Activated CD4-positive, alpha-beta T cell treated with anti-CD3 and anti-CD28 coated beads, Interleukin-2, Interleukin-4, amounts not matched to agents 100 ng/mL and 50 ng/mL, durations not matched to agents 16 hours and 8 hours (primary cell): ENCODE measurements around the gene TMEM87A.
"Not testable (repeated sequence)": the region's sequence is repeated elsewhere in the genome, so short reads cannot be mapped to it uniquely, and the experiment has no call there.

Experiments used
- DNase-seq: peaks from one replicate; pipeline ENCODE4 v3.0.0-alpha.2; 2020; ENCODE audit warnings: low spot score

TMEM87A gene

GRCh38 chr15:42272939-42273899 lies at the start of gene TMEM87A, which contains the start of gene GANC:
TSS of gene TMEM87A (minus strand) at chr15:42273433. CDS start at chr15:42273398, 35 bp downstream.
TSS of gene GANC (plus strand) at chr15:42273201. CDS start at chr15:42274482, 1,281 bp downstream.
- DNase-seq, result peak; percentile 98

- no peak for DNase-seq
These were observed 46.0 kb upstream of the TMEM87A start for GRCh38 chr15:42319206-42319605.

GRCh38 chr15:42316282-42316805 lies 43.1 kb upstream of the TMEM87A start:
- not testable (repeated sequence) for DNase-seq

DNA sequence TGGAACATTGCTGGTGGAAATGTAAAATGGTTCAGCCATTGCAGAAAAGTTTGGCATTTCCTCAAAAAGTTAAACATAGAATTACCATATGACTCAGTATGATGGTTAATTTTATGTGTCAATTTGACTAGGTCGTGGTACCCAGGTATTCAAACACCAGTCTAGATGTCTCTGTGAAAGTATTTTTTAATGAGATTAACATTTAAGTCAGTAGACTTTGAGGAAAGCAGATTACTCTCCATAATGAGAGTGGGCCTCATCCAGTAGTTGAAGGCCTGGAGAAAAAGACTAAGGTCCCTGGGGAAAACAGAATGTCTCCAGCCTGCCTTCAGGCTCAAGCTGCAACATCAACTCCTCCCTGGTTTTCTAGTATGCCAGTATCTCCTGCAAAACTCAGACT lies 42.3 kb upstream of the TMEM87A start:
- no peak for DNase-seq

GRCh38 chr15:42314818-42315217 lies 41.6 kb upstream of the TMEM87A start:
- DNase-seq, result no peak

- DNase-seq, result no peak
These were observed 40.2 kb upstream of the TMEM87A start for GRCh38 chr15:42313463-42313862.

- no peak for DNase-seq
These were observed 33.4 kb upstream of the TMEM87A start for GRCh38 chr15:42306681-42307080.

GRCh38 chr15:42301004-42301403 lies 27.8 kb upstream of the TMEM87A start:
- DNase-seq, result not testable (repeated sequence)

GRCh38 chr15:42289166-42289565 lies 15.9 kb upstream of the TMEM87A start:
- no peak for DNase-seq

GRCh38 chr15:42287931-42288330 lies 14.7 kb upstream of the TMEM87A start:
- no peak for DNase-seq

DNA sequence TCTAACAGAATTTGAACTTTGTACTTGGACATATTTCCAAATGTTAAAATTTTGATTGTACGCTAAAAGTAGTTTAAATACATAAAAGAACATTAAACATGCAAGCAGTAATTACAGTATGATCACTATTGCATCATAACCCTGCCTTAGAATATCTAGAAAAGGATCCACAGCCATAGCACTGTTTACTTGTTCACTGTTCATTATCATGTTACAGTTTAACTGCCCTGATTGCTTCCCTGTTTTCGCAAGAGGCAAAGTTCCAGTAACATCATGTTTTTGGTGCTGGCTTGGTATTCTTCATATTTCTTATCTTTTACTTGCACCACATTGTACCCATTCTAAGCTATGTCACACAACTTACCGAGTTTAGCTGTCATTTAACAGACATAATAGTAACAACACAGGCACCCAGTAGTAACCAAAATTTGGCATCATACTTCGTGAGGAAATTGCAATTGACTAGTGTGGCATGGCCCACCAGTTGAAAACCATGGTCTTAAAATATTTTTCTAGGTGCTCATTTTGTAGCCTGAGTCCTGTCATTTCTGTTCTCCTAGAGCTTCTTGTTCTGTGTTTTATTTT lies 13.3 kb upstream of the TMEM87A start:
- DNase-seq, result no peak

- DNase-seq, result no peak
These were observed 11.8 kb upstream of the TMEM87A start for GRCh38 chr15:42285034-42285433.

GRCh38 chr15:42284551-42284950 lies 11.3 kb upstream of the TMEM87A start:
- no peak for DNase-seq

DNA sequence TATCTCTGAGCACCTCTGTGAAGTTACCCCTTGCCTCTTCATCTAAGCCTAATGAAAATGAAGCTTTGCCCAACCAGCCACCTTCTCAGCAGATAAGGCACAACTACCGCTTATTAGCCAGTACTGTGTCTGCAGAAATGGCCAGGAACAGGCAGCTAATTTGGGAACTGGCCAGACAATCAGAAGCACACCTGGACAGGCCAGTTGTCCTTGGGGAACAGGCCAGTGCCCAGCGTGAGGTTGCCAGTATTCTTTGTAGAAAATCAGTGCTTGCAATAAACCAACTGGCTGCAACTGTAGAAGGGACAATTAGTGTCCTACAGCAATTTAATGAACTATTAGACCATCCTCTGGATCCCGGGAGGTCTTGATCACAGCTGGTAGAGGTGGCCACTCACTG lies 10.4 kb upstream of the TMEM87A start:
- no peak for DNase-seq

- DNase-seq, result no peak
These were observed 9.7 kb upstream of the TMEM87A start for GRCh38 chr15:42282926-42283325.

GRCh38 chr15:42282344-42282743 lies 9.1 kb upstream of the TMEM87A start:
- no peak for DNase-seq

DNA sequence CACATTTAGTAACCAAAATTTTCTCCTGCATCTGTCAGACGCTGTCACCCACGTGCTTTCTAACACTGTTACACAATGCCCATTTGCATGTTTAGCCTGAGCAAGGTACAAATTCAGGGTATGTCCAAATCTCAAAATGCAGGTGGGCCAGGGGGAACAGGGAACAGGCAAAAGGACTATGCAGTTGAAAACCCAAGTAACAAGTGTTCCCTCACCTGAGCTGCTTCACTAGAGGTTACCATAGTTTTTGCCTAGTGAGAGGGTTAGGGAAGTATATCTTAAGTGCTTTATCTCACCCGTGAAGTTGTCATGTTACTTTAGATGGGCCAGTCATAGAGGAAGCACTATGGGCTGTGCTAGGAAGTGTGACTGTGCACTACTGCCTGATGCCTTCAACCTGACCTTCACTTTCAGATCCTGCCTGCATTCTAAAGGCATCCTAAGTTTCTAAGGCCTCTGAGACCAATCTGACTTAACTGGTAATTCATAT lies 6.0 kb upstream of the TMEM87A start:
- peak; percentile 22 for DNase-seq

- DNase-seq, result no peak
These were observed 3.5 kb upstream of the TMEM87A start for GRCh38 chr15:42276762-42277161.

DNA sequence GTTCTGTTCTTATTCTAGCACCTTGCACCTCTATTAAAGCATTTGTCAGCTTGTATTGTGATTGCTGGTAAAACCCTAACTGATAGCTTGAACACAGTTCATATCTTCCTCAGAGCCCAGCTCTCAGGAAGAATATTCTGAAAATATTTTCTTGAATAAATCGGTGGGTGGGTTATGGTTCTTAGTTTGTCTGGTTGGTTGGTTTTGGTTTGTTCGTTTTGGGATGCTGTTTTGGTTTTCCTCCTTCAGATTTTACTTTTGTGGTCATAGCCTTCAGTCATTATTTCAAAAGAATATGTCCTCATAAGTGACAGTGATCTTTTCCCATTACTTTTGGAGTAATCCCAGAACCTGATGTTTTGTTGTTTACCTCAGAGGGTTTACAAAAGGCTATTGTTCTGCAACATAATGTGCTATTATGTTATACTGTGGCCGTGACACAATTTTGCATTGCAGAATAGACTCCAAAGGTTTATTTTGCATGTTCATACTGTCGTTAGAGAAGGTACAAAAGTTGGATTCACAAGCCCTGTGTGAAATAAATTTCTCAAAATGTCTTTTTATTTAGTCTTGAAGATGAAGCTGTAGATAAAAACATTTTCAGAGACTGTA lies 2.7 kb upstream of the TMEM87A start:
- DNase-seq, result no peak

- DNase-seq, result no peak
These were observed 1.4 kb upstream of the TMEM87A start for GRCh38 chr15:42274702-42274989.

- DNase-seq, result peak; percentile 53
These were observed 868 bp upstream of the TMEM87A start for GRCh38 chr15:42273900-42274701.

GRCh38 chr15:42270996-42271395 lies 2.2 kb downstream of the TMEM87A start:
- DNase-seq, result no peak
